ENCODE measurements around the gene AMDHD2.
A peak's percentile ranks its signal among the peaks of the same experiment; 100 is the strongest.
"Not testable (repeated sequence)": the region's sequence is repeated elsewhere in the genome, so short reads cannot be mapped to it uniquely, and the experiment has no call there.

The AMDHD2 gene

DNA sequence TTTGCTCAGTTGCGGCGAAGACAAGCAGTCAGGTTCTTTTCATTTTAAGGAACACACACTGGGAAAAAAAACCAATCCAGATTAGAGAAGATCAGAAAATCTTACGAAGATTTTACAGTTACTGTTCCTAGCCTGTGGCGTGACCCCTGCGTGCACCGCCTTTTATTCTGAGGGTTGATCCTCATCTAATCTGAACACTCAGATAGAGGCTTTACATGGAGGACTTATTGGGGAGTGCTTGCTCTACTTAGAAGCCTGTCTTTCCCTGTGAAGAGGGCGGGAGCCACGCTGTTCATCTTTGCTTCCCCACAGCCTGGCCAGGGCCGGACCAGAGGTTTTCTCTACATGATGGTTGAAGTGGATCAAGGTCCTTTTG, 43.8 kb upstream of the AMDHD2 start:
- Mint-ChIP-seq H3K27ac (peak overlapping the region in 1 of 2 donors; percentile 28), H3K4me1 (ENCODE audit: low read depth in 2 of 2) (peaks cover 15 to 26% of the 10 kb centered on the region in 2 donors), H3K36me3 (ENCODE audit: insufficient read depth) (no peaks in the 10 kb centered on the region), H3K27me3 (peaks cover 0 to 18% of the 10 kb centered on the region in 2 donors), H3K9me3 (no peaks in the 10 kb centered on the region), H3K4me3 (peak overlapping the region; percentile 71 to 75)
- no peak for DNase-seq
- ATAC-seq (replicated peaks), result no peak

DNA sequence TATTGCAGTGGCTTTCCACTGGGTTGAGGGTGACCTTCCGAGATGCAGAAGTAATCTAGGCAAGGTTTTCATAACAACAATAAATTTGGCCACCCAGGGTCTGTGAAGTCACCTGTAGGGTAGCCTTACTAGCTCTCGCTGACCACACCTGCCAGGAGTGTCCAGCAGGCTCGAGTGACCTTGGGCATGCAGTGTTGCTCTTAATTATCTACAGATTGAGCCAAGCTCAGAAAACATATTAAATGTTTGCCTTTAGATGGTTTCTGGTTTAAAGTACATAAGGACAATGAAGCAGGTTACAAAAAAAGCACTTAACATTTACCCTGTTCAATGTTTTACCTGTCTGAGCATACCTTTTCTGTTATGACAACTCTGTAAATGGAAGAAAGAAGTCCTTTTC, 43.4 kb upstream of the AMDHD2 start:
- Mint-ChIP-seq H3K4me3 (peak overlapping the region; percentile 71 to 75), H3K36me3 (ENCODE audit: insufficient read depth) (no peaks in the 10 kb centered on the region), H3K4me1 (ENCODE audit: low read depth in 2 of 2) (peaks cover 15 to 26% of the 10 kb centered on the region in 2 donors), H3K27me3 (peaks cover 0 to 18% of the 10 kb centered on the region in 2 donors), H3K9me3 (no peaks in the 10 kb centered on the region), H3K27ac (peak overlapping the region in 1 of 2 donors; percentile 28)
- DNase-seq (no peak), ATAC-seq (replicated peaks) (no peak)

DNA sequence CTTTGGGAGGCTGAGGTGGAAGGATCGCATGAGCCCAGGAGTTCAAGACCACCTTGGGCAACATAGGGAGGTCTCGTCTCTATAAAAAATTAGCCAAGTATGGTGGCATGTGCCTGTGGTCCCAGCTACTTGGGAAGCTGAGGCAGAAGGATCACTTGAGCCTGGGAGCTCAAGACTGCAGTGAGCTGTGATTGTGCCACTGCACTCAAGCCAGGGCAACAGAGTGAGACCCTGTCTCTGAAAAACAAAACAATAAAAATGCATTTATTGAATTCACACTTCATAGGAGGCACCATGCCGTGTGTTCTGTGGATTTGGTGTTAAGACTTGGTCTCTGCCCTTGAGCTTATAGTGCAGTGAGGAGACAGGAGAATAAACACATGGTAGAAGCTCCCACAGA, 42.8 kb upstream of the AMDHD2 start:
- no peak overlapping the region for H3K27ac Mint-ChIP-seq
- no peaks in the 10 kb centered on the region for H3K9me3 Mint-ChIP-seq
- H3K4me3 Mint-ChIP-seq, result no peak overlapping the region
- no peak for ATAC-seq (replicated peaks)
- no peak for DNase-seq
- peaks cover 18 to 30% of the 10 kb centered on the region in 2 donors for H3K4me1 Mint-ChIP-seq (ENCODE audit: low read depth in 2 of 2)
- no peaks in the 10 kb centered on the region for H3K36me3 Mint-ChIP-seq (ENCODE audit: insufficient read depth)
- peaks cover 0 to 12% of the 10 kb centered on the region in 2 donors for H3K27me3 Mint-ChIP-seq

DNA sequence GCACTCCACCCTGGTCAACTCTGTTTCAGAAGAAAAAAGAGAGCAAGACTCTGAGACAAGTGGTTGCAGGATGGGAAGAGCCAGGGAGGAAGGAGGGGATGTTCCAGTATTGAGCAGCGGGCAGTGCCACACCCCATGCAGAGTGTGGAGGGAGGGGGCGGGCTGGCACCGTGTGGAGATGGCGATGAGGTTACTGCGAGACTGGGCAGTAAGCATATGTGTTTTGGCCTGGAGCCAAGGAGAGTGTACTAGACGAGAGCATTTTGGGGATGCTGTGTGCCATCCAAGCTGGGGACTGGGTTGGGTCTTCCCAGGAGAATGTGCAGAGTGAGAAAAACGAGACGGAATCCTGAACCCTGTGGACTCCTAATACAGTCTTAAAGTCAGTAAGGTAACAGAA, 41.9 kb upstream of the AMDHD2 start:
- Mint-ChIP-seq H3K27ac (peak overlapping the region; percentile 21 to 22), H3K36me3 (ENCODE audit: insufficient read depth) (no peaks in the 10 kb centered on the region), H3K4me3 (no peak overlapping the region), H3K4me1 (ENCODE audit: low read depth in 2 of 2) (peaks cover 15 to 31% of the 10 kb centered on the region in 2 donors), H3K27me3 (peaks cover 0 to 3% of the 10 kb centered on the region in 2 donors), H3K9me3 (no peaks in the 10 kb centered on the region)
- ATAC-seq (replicated peaks) (no peak), DNase-seq (no peak)

DNA sequence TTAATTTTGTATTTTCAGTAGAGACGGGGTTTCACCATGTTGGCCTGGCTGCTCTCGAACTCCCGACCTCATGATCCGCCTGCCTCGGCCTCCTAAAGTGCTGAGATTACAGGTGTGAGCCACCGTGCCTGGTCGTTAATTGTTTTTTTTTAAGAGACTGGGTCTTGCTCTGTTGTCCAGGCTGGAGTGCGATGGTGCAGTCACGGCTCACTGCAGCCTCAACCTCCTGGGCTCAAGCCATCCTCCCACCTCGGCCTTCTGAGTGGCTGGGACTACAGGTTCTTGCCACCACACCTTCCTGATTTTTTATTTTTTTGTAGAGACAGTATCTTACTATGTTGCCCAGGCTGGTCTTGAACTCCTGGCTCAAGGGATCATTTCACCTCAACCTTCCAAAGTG, 40.2 kb upstream of the AMDHD2 start:
- not testable (repeated sequence) for H3K9me3 Mint-ChIP-seq; H3K4me3 Mint-ChIP-seq; DNase-seq; H3K27me3 Mint-ChIP-seq; ATAC-seq (replicated peaks); H3K27ac Mint-ChIP-seq; H3K36me3 Mint-ChIP-seq (ENCODE audit: insufficient read depth)
- H3K4me1 Mint-ChIP-seq (ENCODE audit: low read depth in 2 of 2), result peaks cover 14 to 29% of the 10 kb centered on the region in 2 donors

DNA sequence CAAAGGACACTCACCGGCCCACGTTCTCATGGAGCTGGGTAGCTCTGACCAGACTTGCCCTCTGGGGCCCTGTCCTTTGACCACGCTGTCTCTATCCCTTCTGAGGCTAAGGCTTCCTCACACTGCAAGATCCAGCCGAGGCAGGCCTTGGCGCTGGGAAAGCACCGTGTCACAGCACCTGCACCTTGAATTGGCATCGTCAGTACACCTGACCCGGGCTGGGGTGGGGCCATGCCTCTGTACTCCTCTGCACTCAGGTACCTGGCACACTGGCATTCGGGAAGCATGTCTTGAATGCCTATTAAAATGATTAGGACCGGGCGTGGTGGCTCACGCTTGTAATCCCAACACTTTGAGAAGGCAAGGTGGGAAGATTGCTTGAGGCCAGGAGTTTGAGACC, 39.2 kb upstream of the AMDHD2 start:
- Mint-ChIP-seq H3K27ac (no peak overlapping the region), H3K9me3 (no peaks in the 10 kb centered on the region), H3K27me3 (no peaks in the 10 kb centered on the region), H3K4me1 (ENCODE audit: low read depth in 2 of 2) (peaks cover 13 to 26% of the 10 kb centered on the region in 2 donors), H3K4me3 (no peak overlapping the region), H3K36me3 (ENCODE audit: insufficient read depth) (no peaks in the 10 kb centered on the region)
- ATAC-seq (replicated peaks), result no peak
- no peak for DNase-seq

DNA sequence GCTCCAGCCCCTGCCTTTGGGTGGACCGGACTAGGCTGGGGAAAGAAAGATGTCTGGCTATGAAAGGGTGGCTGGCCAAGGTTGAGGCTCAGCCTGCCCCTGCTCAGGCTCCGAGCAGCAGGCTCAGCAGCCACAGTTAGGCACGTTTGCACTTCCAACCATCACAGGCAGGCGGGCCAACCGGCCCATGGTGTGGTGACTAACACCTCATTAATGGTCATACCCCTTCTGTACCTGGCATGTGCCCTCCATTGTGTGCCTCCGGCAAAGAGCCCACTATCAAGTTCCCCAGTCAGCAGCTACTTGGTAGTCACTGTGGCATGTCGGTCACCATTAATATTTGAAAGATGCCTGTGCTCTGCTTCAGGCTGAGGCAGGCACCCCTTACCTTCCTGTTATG, 38.5 kb upstream of the AMDHD2 start:
- Mint-ChIP-seq H3K9me3 (no peaks in the 10 kb centered on the region), H3K4me1 (ENCODE audit: low read depth in 2 of 2) (peaks cover 11 to 20% of the 10 kb centered on the region in 2 donors), H3K27ac (no peak overlapping the region), H3K36me3 (ENCODE audit: insufficient read depth) (peaks cover 2% of the 10 kb centered on the region), H3K4me3 (no peak overlapping the region), H3K27me3 (no peaks in the 10 kb centered on the region)
- no peak for DNase-seq
- ATAC-seq (replicated peaks), result no peak

DNA sequence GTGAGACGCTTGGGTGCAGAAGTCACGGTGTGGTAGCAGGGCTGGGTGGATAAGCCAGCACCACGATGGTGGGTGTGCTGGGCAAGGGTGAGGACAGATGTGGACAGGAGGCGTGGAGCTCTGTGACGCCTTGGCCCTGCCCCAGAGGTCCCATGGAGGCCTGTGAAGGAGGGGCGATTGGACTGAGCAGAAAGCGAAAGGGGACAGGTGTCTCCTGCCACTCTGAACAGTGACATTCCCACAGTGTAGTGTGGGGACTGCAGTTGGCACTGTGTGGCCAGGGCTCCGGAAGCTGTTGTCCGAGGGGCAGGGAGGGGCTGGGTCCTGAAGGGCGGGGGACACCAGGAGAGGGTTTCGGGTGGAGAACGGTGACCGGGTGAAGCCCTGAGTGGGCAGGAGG, 37.9 kb upstream of the AMDHD2 start:
- H3K36me3 Mint-ChIP-seq (ENCODE audit: insufficient read depth), result peaks cover 2% of the 10 kb centered on the region
- H3K27ac Mint-ChIP-seq, result no peak overlapping the region
- ATAC-seq (replicated peaks), result no peak
- no peak for DNase-seq
- no peaks in the 10 kb centered on the region for H3K9me3 Mint-ChIP-seq
- H3K4me3 Mint-ChIP-seq, result no peak overlapping the region
- H3K4me1 Mint-ChIP-seq (ENCODE audit: low read depth in 2 of 2), result peaks cover 17 to 21% of the 10 kb centered on the region in 2 donors
- H3K27me3 Mint-ChIP-seq, result no peaks in the 10 kb centered on the region

DNA sequence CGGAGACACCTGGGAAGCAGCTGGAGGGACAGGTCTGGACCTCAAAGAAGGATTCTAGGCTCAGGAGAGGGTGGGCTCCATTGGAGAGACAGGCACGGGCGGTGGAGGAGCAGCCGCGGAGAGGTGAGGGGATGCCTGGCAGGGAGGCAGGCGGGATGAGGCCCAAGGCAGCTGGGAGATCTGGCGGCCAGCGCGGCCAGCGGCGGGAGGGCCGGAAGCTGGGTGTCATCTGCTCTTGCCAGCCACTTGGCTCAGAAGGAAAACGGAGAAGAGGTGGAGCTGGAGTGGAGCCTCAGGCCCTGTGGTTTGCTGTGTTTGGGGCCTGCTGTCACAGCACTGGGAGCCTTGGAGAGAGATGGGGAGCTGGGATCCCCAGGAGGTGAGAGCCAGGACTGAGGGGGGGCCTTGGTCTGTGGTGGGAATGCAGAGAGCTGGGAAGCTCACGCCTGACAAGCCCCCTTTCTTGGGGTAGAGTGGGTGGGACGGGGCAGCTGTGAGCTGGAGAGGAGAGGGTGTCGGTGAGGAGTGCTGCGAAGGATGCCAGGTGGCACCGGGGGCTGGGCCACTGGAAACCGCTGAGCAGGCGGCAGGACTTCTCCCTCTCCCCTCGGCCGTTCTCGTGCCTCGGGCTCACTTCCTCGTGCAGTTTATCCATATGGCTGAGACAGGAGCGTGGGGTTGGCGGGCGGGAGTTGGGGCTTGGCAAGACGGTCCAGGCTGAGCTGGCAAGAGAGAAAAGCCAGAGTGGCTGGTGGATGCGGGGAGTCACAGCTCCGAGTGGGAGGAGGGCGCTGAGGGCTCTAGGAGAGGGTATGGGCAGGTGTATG, 37.2 kb upstream of the AMDHD2 start:
- peak overlapping the region in 1 of 2 donors; percentile 4 for H3K27ac Mint-ChIP-seq
- H3K4me1 Mint-ChIP-seq (ENCODE audit: low read depth in 2 of 2), result peaks cover 15 to 19% of the 10 kb centered on the region in 2 donors
- H3K36me3 Mint-ChIP-seq (ENCODE audit: insufficient read depth), result peaks cover 2% of the 10 kb centered on the region

DNA sequence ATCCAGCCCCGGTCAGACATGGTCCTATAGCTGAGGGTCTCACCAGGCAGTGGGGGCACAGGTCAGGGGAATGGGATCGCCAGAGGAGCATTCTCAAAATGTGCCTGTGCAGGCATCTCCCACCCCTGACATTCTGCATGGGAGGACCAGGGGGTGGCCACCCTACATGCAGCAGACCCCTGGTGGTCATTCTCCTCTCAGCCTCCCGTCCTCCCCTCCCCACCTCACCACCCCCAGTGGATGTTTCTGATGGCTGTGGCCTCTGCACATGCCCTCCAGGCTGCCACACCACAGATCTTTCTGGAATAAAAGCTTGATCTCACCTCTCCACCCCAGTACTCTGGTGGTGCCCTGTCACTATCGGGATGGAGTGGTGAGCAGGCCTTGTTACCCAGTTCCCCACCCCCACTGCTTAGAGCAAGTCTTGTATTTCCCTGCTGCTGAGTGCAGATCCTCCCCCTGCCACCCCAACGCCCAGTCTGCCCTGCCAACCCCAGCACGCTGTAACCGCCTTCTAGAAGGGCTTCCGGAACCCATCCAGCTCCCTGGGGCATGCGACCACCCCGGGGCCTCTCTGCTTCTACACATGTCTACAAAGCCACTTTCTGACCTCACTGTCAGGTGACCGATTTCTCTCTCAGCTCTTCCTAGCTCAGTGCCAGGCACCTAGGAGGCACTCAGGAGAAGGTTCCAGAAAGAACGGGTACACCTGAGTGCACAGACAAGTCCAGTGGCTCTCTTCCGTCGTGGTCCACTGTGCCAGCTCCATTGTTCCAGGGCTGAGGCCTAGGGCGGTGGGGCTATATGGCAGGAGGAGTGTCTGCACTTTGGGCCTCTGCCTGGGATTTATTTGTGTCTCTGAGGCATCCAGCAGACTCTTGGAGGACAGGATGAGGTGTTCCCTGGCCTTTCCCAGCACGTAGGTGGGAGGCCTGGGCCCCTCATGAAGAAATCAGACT, 36.0 kb upstream of the AMDHD2 start:
- H3K9me3 Mint-ChIP-seq, result no peaks in the 10 kb centered on the region
- peak overlapping the region in 1 of 2 donors; percentile 5 for H3K27ac Mint-ChIP-seq
- peaks cover 2% of the 10 kb centered on the region for H3K36me3 Mint-ChIP-seq (ENCODE audit: insufficient read depth)
- no peak overlapping the region for H3K4me3 Mint-ChIP-seq
- H3K27me3 Mint-ChIP-seq, result no peaks in the 10 kb centered on the region
- H3K4me1 Mint-ChIP-seq (ENCODE audit: low read depth in 2 of 2), result peaks cover 14 to 19% of the 10 kb centered on the region in 2 donors
- DNase-seq, result no peak
- ATAC-seq (replicated peaks), result no peak

More for the DNA sequence above, 37.2 kb upstream of the AMDHD2 start:
- no peaks in the 10 kb centered on the region for H3K9me3 Mint-ChIP-seq
- no peak for DNase-seq
- no peak for ATAC-seq (replicated peaks)
- H3K27me3 Mint-ChIP-seq, result no peaks in the 10 kb centered on the region
- no peak overlapping the region for H3K4me3 Mint-ChIP-seq

DNA sequence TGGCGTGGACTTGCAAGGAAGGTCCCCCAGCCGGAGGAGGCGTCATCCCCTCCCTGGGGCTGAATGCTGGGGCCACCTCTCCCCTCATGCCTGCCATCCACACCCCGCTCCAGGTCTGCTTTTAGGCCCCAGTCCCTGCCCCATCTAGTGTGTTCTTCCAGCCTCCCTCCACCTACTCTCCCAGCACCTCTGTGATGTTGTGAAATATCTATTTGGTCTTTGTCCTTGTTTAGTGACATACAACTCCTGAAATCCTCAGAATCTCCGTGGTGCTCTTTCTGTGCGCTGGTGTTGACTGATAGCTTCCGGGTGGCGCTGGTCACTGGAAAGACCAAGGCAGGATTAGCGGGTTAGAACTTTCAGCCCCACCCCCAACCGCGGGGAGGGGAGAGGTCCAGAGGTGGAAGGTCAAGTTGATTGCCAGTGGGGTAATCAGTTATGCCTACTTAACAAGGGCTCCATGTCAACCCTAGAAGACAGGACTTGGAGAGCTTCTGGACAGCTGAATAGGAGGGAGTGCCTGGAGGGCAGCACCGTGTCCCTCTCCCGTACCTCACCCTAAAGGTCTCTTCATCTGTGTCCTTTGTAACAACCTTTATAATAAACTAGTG, 35.2 kb upstream of the AMDHD2 start:
- no peaks in the 10 kb centered on the region for H3K9me3 Mint-ChIP-seq
- peaks cover 14 to 19% of the 10 kb centered on the region in 2 donors for H3K4me1 Mint-ChIP-seq (ENCODE audit: low read depth in 2 of 2)
- no peaks in the 10 kb centered on the region for H3K27me3 Mint-ChIP-seq
- no peak for ATAC-seq (replicated peaks)
- H3K36me3 Mint-ChIP-seq (ENCODE audit: insufficient read depth), result peaks cover 2% of the 10 kb centered on the region
- no peak overlapping the region for H3K4me3 Mint-ChIP-seq
- DNase-seq, result no peak
- peak overlapping the region; percentile 5 to 68 for H3K27ac Mint-ChIP-seq

DNA sequence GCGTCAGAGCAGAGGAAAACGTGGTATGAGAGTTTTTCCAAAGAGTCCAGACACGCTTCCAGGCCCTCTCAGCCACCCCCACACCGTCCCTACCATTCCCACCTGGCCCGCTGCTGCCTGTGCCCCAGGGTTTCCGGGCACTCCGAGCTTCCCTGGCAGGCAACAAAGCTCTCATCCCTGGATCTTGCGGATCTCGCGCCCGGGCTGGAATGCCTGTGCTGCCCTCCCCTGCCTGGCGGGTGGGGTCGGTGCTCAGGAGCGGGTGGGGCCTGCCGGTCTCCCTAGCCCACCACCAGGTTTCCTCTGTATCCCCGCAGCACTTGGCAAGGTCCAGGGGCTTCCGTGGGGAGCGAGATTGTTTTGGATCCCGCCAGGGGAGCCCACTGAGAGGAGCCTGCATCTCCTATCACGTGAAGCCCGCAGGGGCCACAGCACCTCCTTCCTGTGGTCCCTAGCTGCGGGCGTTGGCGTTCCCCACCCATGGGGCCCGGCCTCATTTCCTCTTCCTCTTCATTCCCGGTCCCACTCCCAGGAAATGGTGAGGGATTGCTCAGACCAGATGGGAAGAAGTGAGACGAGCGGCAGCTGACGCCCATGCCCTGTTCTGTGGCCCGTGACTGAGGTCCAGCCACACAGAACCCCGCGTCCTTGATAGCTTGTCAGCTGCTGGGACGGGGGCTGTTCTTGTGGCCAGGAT, 34.2 kb upstream of the AMDHD2 start:
- no peak overlapping the region for H3K4me3 Mint-ChIP-seq

More for the DNA sequence above, 34.2 kb upstream of the AMDHD2 start:
- peak overlapping the region in 1 of 2 donors; percentile 89 for H3K27ac Mint-ChIP-seq
- no peaks in the 10 kb centered on the region for H3K9me3 Mint-ChIP-seq
- peaks cover 14 to 19% of the 10 kb centered on the region in 2 donors for H3K4me1 Mint-ChIP-seq (ENCODE audit: low read depth in 2 of 2)
- peaks cover 2% of the 10 kb centered on the region for H3K36me3 Mint-ChIP-seq (ENCODE audit: insufficient read depth)
- ATAC-seq (replicated peaks), result no peak
- no peak for DNase-seq
- H3K27me3 Mint-ChIP-seq, result no peaks in the 10 kb centered on the region

All from effector memory CD8-positive, alpha-beta T cell (primary cell).